Skeletal muscle cell (primary cell): Measurements from ENCODE around the gene CKM.

Source experiments
- DNase-seq: peaks from one replicate; pipeline ENCODE4 v3.0.0-alpha.2; 2010; ENCODE audit warnings: low read depth
- H3K4me3 ChIP-seq: 2 replicates; pipeline ENCODE4 v1.5.1; 2011; ENCODE audit warnings: low read depth, mild to moderate bottlenecking, control low read depth, low read length, moderate library complexity

CKM gene

GRCh38 chr19:45322744-45323281 is at the start of gene CKM:
TSS of gene CKM (minus strand) at chr19:45322875. CDS start at chr19:45319713, 3,162 bp downstream.
- H3K4me3 ChIP-seq: peak within 1 kb of the TSS; percentile 36

DNA sequence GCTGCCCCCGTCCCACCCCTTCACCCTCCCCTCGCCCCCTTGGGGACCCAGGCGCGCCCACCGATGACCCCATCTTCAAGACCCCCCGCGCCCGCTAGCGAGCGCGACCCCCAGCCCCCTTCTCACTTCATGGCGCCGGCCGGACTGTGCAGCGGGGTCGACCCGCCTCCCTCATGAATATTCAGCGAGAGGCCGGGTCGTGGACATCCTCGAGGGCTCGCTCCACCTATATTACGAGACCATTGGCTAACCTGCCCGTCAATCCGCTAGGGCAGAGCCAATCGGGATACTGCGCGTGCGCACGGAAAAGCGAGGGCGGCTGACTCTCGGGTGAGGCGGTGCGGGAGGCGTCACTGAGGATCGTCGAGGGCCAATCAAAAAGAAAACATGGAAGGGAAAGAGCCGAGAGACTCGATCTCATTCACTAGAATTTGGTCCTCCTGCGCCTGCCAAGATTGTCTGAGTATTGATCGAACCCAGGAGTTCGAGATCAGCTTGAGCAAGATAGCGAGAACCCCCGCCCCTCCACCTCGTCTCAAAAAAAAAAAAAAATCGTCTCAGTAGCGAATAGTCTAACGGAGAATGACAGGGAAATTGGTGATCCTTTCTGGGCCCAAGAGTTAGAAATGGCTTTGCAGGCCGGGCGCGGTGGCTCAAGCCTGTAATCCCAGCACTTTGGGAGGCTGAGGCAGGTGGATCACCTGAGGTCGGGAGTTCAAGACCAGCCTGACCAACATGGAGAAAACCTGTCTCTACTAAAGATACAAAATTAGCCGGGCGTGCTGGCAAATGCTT is 47.9 kb upstream of the CKM start, which contains the start of gene ERCC2:
TSS of gene ERCC2 (minus strand) at position 164 of the 795 bp plus-strand sequence. CDS start at position 131, 33 bp downstream.
- peak; percentile 95 for DNase-seq
- H3K4me3 ChIP-seq: peak within 1 kb of the TSS; percentile 77

More at GRCh38 chr19:45322744-45323281, at the start of gene CKM:
- no peak for DNase-seq

DNA sequence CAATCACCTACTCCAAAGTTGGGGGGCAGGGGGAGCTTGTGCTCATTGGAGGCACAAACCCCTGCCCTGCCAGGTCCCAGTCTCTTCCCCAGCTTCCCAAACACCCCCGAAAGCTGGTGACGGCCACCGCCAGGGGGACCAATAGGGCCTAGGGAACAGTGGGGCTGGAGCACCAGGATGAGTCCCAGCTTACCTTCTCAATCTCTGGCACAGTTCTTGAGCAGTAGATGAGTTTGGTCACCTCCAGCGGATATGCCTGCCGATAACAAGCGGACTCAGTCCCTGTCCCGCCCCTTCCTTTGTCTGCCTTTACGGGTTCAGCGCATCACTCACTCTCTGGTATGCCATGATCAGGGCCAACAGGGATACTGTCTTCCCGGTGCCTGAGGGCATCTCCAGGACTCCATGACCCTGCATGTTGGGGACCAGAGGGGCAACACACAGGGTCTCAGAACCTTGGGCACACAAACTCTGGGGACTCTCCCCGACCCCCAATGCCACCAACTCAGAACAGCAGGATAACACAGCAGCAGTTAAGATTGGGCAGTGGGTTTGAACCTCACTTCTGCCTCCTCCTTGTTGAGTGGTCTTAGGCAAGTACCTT is 46.2 kb upstream of the CKM start:
- no peak overlapping the region for H3K4me3 ChIP-seq
- no peak for DNase-seq

DNA sequence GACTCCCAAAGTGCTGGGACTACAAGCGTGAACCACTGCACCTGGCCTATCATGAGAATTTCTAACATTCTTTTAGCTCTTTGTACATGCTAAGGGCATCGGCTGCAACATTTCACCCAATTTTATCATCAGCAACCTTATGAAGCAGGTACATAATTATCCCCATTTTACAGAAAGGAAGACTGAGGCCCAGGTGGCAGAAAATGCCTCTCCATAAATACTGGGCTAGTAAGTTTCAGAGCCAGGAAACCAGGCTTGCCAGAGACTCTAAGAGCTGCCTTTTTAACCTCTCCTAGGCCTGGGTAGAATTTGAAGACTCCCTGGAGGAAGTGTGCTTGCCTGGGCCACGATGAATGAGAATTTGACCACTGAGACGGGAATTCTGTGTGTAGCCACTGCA is 45.5 kb upstream of the CKM start:
- no peak for DNase-seq
- H3K4me3 ChIP-seq: no peak overlapping the region

GRCh38 chr19:45364696-45365095 is 42.0 kb upstream of the CKM start:
- H3K4me3 ChIP-seq: no peak overlapping the region
- no peak for DNase-seq

DNA sequence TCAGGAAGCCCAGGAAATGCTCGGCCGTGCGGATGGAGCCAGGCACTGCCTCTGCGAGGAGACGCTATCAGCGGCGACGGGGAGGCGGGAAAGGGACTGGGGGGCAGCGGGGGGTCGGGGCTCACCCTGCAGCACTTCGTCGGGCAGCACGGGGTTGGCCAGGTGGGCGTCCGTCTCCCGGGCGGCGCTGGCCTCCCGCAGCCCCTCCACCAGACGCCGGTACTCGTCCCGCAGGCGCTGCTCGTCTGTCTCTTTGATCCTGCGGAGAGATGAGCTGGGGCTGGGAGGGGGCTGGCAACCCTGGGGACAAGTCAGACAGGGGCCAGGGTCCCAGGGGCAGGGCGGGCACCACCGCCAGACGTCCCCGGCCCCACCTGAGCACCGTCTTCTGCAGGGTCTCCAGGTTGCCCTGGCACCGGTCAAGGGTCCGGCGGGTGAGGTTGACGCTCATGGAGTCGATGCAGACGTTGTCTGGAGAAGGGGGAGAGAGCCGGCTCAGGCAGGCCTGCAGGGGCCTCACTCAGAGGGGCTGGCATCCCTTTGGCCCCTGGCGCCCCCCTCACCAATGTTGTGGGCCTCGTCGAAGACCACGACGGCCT is 41.3 kb upstream of the CKM start:
- H3K4me3 ChIP-seq: no peak overlapping the region
- DNase-seq: no peak

- no peak for DNase-seq
- no peak overlapping the region for H3K4me3 ChIP-seq
Observed at GRCh38 chr19:45362291-45362690, 39.6 kb upstream of the CKM start.

- no peak overlapping the region for H3K4me3 ChIP-seq
- no peak for DNase-seq
Observed at GRCh38 chr19:45361608-45362007, 38.9 kb upstream of the CKM start.

- H3K4me3 ChIP-seq: no peak overlapping the region
- DNase-seq: no peak
Observed at GRCh38 chr19:45358213-45358792, 35.6 kb upstream of the CKM start.

DNA sequence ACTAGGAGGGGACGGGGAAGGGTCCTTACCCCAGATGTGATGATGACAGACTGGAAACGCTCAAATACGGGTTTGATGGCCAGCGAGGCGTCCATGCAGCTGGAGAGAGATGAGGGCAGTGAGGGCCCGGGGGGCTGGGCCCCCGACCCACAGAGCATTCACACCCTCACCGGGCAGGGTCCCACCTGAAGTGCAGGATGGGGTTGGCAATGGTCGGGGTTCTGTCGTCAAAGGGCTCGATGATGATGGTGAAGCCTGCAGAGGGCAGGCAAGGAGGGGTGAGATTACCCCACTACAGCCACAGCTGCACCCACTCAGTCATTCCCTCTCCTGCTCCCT is 34.7 kb upstream of the CKM start:
- H3K4me3 ChIP-seq: no peak overlapping the region
- no peak for DNase-seq

DNA sequence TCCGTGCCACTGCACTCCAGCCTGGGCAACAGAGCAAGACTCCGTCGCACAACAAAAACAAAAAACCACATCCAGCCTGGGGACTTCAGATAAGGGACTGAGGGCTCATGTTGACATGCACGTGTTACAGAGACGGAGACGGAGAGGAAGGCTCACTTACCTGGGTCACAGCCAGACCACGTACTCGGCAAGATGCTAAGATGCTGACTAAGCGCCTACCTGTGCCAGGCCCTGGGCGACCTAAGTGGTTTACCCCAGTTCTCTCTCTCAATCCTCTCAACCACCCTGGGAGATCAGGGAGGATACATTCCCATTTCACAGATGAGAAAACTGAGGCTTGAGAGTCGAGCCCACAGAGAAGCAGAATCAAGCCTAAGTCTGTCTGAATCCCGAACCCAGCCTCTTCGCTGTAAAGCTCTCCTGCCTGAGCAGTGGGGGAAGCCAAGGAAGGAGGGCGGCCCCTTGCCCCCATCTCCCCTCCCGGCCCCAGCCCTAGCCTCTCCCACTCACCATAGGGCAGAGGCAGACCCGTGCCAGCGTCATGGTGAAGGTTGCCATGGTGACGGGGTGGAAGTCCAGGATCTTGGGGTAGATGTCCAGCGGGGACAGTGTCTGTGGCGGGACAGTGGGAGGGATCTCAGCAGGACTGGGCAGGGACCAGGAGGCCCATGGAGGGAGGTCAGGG is 34.2 kb upstream of the CKM start:
- no peak overlapping the region for H3K4me3 ChIP-seq
- no peak for DNase-seq

GRCh38 chr19:45355910-45356309 is 33.2 kb upstream of the CKM start:
- DNase-seq: no peak

DNA sequence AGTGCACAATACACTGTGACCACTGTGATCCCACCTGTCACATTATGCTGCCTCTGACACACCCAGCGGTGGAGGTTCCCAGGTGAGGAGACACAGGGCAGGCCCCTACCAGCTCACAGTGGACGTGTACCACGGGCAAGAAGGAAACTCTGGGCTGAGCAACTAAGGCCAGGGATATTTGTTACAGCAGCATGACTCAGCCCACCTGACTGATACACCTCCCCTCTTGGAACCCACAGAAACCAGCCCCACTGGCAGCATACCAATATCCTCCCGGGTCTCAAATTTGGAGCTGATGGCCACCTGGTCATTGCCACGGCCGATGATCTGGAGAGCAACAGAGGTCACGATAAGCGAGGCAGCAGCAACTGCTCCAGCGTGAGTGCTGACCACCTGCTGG is 32.7 kb upstream of the CKM start:
- H3K4me3 ChIP-seq: no peak overlapping the region
- no peak for DNase-seq

More at GRCh38 chr19:45355910-45356309, 33.2 kb upstream of the CKM start:
- no peak overlapping the region for H3K4me3 ChIP-seq

- DNase-seq: no peak
Observed at GRCh38 chr19:45354241-45354842, 31.7 kb upstream of the CKM start.

GRCh38 chr19:45352914-45353796 is 30.5 kb upstream of the CKM start:
- no peak overlapping the region for H3K4me3 ChIP-seq
- DNase-seq: no peak

More at GRCh38 chr19:45354241-45354842, 31.7 kb upstream of the CKM start:
- H3K4me3 ChIP-seq: no peak overlapping the region

GRCh38 chr19:45352471-45352870 is 29.8 kb upstream of the CKM start:
- H3K4me3 ChIP-seq: no peak overlapping the region
- no peak for DNase-seq

DNA sequence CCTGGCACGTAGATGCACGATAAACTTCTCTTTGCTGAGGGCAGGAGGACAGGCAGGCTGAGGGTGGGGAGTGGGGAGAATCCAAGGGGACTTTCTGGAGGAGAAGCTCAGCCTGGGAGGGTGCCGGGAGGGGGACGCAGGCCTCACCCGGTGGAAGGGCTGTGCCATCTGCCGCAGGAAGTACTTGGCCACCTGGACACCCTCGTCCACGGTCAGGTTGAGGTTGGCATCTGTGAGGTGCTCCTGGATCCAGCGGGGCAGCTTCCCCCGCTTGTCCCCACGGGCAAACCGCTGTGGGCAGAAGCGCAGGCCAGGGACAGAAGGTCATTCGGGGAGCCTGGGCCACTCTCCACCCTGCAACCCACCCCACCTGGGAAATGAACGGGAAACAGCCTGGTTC is 29.4 kb upstream of the CKM start:
- no peak for DNase-seq
- no peak overlapping the region for H3K4me3 ChIP-seq

DNA sequence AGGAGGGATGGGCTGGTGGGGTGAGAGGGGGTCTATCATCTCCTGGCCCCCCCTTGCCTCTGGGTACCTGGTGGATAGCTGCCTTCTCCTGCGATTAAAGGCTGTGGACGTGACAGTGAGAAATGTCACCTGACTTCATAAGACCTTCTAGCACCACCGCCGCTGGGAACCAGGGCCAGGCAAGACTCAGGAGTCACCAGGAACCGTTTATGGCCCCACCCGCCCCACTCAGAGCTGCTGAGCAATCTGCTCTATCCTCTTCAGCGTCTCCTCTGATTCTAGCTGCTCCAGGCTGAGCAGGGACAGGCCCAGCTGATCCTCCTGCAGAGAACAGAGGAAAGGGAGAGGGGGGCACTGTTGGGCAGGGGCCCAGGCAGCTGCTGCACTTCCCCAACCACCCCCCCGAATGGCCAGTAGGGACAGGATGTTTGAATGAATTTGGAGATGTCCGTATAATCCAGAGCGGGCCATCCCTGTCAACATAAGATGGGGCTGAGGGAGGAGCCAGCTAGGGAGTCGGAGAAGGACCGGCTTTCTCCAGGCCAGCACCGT is 28.8 kb upstream of the CKM start:
- no peak for DNase-seq
- no peak overlapping the region for H3K4me3 ChIP-seq
